ENCODE results near the gene NUMBL.

Gene NUMBL

DNA sequence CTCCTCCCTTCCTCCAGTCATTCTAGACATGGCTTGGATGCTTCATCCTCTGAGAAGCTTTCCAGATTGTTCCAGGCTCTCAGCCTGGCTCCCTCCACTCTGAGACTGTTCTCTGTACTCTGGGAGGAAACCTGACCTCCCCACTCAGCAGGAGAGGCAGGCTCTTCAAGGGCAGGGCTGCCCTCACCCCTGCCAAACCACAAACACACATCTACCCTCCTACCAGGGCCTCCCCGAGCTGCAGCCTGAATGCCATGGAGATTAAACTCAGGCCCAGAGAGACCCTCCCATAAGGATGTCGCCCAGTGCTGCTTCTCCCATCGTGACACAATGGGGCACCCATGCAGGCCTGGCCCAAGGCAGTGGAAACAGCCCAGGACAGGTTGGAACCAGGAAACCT is 16.2 kb downstream of the NUMBL start:
- H3K9me3 ChIP-seq (ENCODE audit: control extremely low read depth in 1 of 5, control insufficient read depth in 4 of 5, insufficient read depth in 2 of 5, low read depth in 1 of 5, low read length in 4 of 5), result peaks cover 0 to 10% (median 6%) of the 10 kb centered on the region in 5 experiments
- no peak overlapping the region for H3K27ac ChIP-seq (ENCODE audit: insufficient read depth in 1 of 2, low read depth in 1 of 2, low read length in 2 of 2, poor library complexity in 1 of 2, severe bottlenecking in 2 of 2)
- WGBS (ENCODE audit: insufficient coverage), result 43% methylated on average over 3 of the region's 3 CpGs
- ChIA-PET CTCF (no interaction called here), POLR2A (no interaction called here)
- peaks cover 0 to 4% (median 0%) of the 10 kb centered on the region in 4 experiments for H3K4me1 ChIP-seq (ENCODE audit: control extremely low read depth in 1 of 4, control insufficient read depth in 4 of 4, insufficient read depth in 4 of 4, low read length in 3 of 4)
- peaks cover 10 to 84% (median 49%) of the 10 kb centered on the region in 4 experiments for H3K36me3 ChIP-seq (ENCODE audit: control insufficient read depth in 4 of 4, insufficient read depth in 4 of 4, low read length in 3 of 4)
- H3K4me3 ChIP-seq (ENCODE audit: control insufficient read depth in 1 of 7, extremely low read depth in 1 of 7, insufficient read depth in 4 of 7, low read depth in 2 of 7, low read length in 6 of 7), result no peak overlapping the region
- no peak for DNase-seq
- no peaks in the 10 kb centered on the region for H3K27me3 ChIP-seq (replicated peaks in 2 of 5; ENCODE audit: control insufficient read depth in 4 of 5, insufficient read depth in 5 of 5, low read length in 4 of 5)

DNA sequence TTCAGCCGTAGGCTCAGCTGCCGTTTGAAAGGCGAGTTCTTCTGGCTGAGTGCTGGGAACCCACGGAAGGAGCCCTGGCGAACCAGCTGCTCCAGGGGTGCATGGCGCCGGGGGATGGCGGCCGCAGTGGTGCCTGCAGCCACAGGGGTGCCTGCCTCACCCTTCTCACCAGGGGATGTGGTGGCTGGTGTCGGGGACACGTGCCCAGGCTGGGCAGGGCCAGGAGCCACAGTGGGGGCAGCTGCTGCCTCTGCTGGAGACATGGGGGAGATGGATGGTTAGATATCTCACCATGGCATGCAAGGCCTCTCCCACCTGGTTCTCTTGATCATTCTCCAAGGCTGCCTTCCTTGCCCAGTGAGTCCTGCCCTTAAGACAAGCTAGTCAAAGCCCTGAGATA is 17.1 kb downstream of the NUMBL start:
- peaks cover 0 to 16% (median 7%) of the 10 kb centered on the region in 5 experiments for H3K9me3 ChIP-seq (ENCODE audit: control extremely low read depth in 1 of 5, control insufficient read depth in 4 of 5, insufficient read depth in 2 of 5, low read depth in 1 of 5, low read length in 4 of 5)
- H3K4me1 ChIP-seq (ENCODE audit: control extremely low read depth in 1 of 4, control insufficient read depth in 4 of 4, insufficient read depth in 4 of 4, low read length in 3 of 4), result peaks cover 0 to 4% (median 0%) of the 10 kb centered on the region in 4 experiments
- no peak overlapping the region for H3K4me3 ChIP-seq (ENCODE audit: control insufficient read depth in 1 of 7, extremely low read depth in 1 of 7, insufficient read depth in 4 of 7, low read depth in 2 of 7, low read length in 6 of 7)
- WGBS (ENCODE audit: insufficient coverage), result 97% methylated on average over 10 of the region's 11 CpGs
- DNase-seq, result no peak
- ChIA-PET POLR2A (no interaction called here), CTCF (no interaction called here)
- no peak overlapping the region for H3K27ac ChIP-seq (ENCODE audit: insufficient read depth in 1 of 2, low read depth in 1 of 2, low read length in 2 of 2, poor library complexity in 1 of 2, severe bottlenecking in 2 of 2)
- H3K36me3 ChIP-seq (ENCODE audit: control insufficient read depth in 4 of 4, insufficient read depth in 4 of 4, low read length in 3 of 4), result peaks cover 18 to 85% (median 55%) of the 10 kb centered on the region in 4 experiments
- no peaks in the 10 kb centered on the region for H3K27me3 ChIP-seq (replicated peaks in 2 of 5; ENCODE audit: control insufficient read depth in 4 of 5, insufficient read depth in 5 of 5, low read length in 4 of 5)

DNA sequence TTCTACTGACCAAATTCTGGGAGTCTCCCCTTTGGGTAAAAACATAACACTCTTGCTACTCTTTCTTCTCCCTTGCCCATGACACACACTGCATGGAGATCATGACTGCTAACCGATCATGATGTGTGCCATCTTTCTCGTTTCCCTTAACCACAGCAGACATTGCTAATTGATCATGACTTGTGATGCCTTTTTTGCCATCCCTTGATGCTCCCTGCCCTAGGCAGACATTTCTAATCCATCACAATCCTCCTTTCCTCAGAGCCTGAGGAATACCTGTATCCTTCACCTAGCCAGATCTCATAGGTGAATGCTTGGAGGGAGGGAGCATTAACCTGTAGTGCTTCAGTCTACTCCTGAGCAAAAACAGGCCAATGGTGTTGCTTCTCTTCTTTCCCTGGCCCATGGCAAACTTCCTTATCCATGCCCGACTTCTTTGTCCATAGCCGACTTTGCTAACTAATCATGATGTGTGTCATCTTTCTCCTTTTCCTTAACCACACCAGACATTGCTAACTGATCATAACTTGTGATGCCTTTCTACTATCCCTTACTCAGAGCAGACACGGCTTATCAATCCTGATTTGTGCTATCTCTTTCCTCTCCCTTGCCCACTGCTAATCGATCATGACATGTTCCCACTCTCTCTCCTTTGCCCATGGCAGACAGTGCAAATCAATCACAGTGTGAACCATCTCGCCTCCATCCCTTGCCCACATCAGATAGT is 17.7 kb downstream of the NUMBL start:
- POLR2A ChIA-PET, result no interaction called here
- Histone ChIP-seq H3K36me3 (ENCODE audit: control insufficient read depth in 4 of 4, insufficient read depth in 4 of 4, low read length in 3 of 4) (peaks cover 18 to 86% (median 56%) of the 10 kb centered on the region in 4 experiments), H3K27me3 (replicated peaks in 2 of 5; ENCODE audit: control insufficient read depth in 4 of 5, insufficient read depth in 5 of 5, low read length in 4 of 5) (no peaks in the 10 kb centered on the region), H3K27ac (ENCODE audit: insufficient read depth in 1 of 2, low read depth in 1 of 2, low read length in 2 of 2, poor library complexity in 1 of 2, severe bottlenecking in 2 of 2) (no peak overlapping the region), H3K4me1 (ENCODE audit: control extremely low read depth in 1 of 4, control insufficient read depth in 4 of 4, insufficient read depth in 4 of 4, low read length in 3 of 4) (peaks cover 0 to 4% (median 0%) of the 10 kb centered on the region in 4 experiments), H3K9me3 (ENCODE audit: control extremely low read depth in 1 of 5, control insufficient read depth in 4 of 5, insufficient read depth in 2 of 5, low read depth in 1 of 5, low read length in 4 of 5) (peaks cover 0 to 16% (median 7%) of the 10 kb centered on the region in 5 experiments), H3K4me3 (ENCODE audit: control insufficient read depth in 1 of 7, extremely low read depth in 1 of 7, insufficient read depth in 4 of 7, low read depth in 2 of 7, low read length in 6 of 7) (no peak overlapping the region)
- CTCF ChIA-PET, result no interaction called here
- DNase-seq, result no peak
- 94% methylated on average over 7 of the region's 7 CpGs for WGBS (ENCODE audit: insufficient coverage)

DNA sequence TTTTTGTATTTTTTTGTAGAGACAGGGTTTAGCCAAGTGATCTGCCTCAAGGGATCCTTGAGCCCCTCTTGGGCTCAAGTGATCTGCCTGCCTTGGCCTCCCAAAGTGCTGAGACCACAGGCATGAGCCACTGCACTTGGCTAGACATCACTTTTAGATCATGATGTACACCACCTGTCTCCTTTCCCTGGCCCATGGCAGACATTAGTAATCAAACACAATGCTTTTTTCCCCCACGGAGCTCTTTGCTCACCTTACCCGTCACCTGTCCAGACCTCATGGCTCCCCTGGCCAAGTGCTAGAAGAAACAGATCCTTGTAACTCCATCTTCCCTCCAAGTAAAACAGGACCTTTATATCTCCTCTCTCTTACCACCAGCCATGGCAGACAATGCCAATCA is 18.4 kb downstream of the NUMBL start:
- H3K36me3 ChIP-seq (ENCODE audit: control insufficient read depth in 4 of 4, insufficient read depth in 4 of 4, low read length in 3 of 4), result peaks cover 18 to 85% (median 54%) of the 10 kb centered on the region in 4 experiments
- H3K4me3 ChIP-seq (ENCODE audit: control insufficient read depth in 1 of 7, extremely low read depth in 1 of 7, insufficient read depth in 4 of 7, low read depth in 2 of 7, low read length in 6 of 7), result no peak overlapping the region
- ChIA-PET POLR2A (no interaction called here), CTCF (no interaction called here)
- H3K4me1 ChIP-seq (ENCODE audit: control extremely low read depth in 1 of 4, control insufficient read depth in 4 of 4, insufficient read depth in 4 of 4, low read length in 3 of 4), result peaks cover 0 to 4% (median 0%) of the 10 kb centered on the region in 4 experiments
- 100% methylated on average over 2 of the region's 2 CpGs for WGBS (ENCODE audit: insufficient coverage)
- no peak overlapping the region for H3K27ac ChIP-seq (ENCODE audit: insufficient read depth in 1 of 2, low read depth in 1 of 2, low read length in 2 of 2, poor library complexity in 1 of 2, severe bottlenecking in 2 of 2)
- no peak for DNase-seq
- peaks cover 0 to 16% (median 7%) of the 10 kb centered on the region in 5 experiments for H3K9me3 ChIP-seq (ENCODE audit: control extremely low read depth in 1 of 5, control insufficient read depth in 4 of 5, insufficient read depth in 2 of 5, low read depth in 1 of 5, low read length in 4 of 5)
- no peaks in the 10 kb centered on the region for H3K27me3 ChIP-seq (replicated peaks in 2 of 5; ENCODE audit: control insufficient read depth in 4 of 5, insufficient read depth in 5 of 5, low read length in 4 of 5)

DNA sequence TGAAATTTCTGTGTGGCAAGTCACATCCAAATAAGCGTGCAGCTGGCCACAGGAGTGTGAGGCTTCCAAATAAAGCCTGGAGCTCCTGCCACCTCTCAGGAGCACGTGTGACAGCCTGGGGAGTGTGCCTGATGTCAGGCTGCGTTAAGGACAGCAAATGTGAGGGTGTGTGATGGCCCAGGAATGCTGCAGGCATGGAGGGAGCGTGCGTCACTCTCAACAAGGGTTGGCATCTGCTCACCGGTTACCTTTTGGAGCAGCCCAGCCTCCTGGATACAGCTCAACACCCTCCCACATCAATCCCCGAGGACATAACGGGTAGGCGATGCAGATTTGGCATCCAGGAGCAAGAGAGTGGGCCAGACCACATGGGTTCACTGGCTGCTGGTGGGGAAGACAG is 19.0 kb downstream of the NUMBL start:
- no peak for DNase-seq
- peaks cover 0 to 16% (median 7%) of the 10 kb centered on the region in 5 experiments for H3K9me3 ChIP-seq (ENCODE audit: control extremely low read depth in 1 of 5, control insufficient read depth in 4 of 5, insufficient read depth in 2 of 5, low read depth in 1 of 5, low read length in 4 of 5)
- CTCF ChIA-PET, result interaction anchor here (0.8 kb wide), 1 partner anchor 8 kb away, joined by 3 read pairs; no protein-coding TSS in a partner anchor
- POLR2A ChIA-PET, result no interaction called here
- H3K27me3 ChIP-seq (replicated peaks in 2 of 5; ENCODE audit: control insufficient read depth in 4 of 5, insufficient read depth in 5 of 5, low read length in 4 of 5), result no peaks in the 10 kb centered on the region
- peaks cover 18 to 83% (median 53%) of the 10 kb centered on the region in 4 experiments for H3K36me3 ChIP-seq (ENCODE audit: control insufficient read depth in 4 of 4, insufficient read depth in 4 of 4, low read length in 3 of 4)
- H3K27ac ChIP-seq (ENCODE audit: insufficient read depth in 1 of 2, low read depth in 1 of 2, low read length in 2 of 2, poor library complexity in 1 of 2, severe bottlenecking in 2 of 2), result no peak overlapping the region
- 92% methylated on average over 6 of the region's 9 CpGs for WGBS (ENCODE audit: insufficient coverage)
- H3K4me1 ChIP-seq (ENCODE audit: control extremely low read depth in 1 of 4, control insufficient read depth in 4 of 4, insufficient read depth in 4 of 4, low read length in 3 of 4), result peaks cover 0 to 4% (median 1%) of the 10 kb centered on the region in 4 experiments
- H3K4me3 ChIP-seq (ENCODE audit: control insufficient read depth in 1 of 7, extremely low read depth in 1 of 7, insufficient read depth in 4 of 7, low read depth in 2 of 7, low read length in 6 of 7), result no peak overlapping the region

DNA sequence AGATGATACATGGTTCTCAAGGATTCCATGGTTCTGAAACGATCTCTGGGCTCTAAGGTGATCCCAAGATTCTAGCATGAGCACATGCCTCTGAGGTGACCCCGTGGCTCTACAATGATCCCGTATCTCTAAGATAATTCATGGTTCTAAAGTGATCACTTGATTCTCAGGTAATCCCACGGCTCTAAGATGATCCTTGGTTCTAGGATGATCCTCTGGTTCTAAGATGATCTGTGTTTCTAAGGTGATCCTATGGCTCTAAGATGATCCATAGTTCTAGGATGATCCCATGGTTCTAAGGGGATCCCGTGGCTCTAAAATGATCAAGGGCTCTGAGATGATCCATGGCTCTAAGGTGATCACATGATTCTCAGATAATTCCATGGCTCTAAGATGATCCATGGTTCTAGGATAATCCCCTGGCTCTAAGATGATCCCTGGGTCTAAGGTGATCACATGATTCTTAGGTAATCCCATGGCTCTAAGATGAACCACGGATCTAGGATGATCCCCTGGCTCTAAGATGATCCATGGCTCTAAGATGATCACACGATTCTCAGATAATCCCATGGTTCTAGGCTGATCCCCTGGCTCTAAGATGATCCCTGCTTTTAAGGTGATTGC is 21.3 kb downstream of the NUMBL start:
- Histone ChIP-seq H3K27ac (ENCODE audit: insufficient read depth in 1 of 2, low read depth in 1 of 2, low read length in 2 of 2, poor library complexity in 1 of 2, severe bottlenecking in 2 of 2) (no peak overlapping the region), H3K4me3 (ENCODE audit: control insufficient read depth in 1 of 7, extremely low read depth in 1 of 7, insufficient read depth in 4 of 7, low read depth in 2 of 7, low read length in 6 of 7) (no peak overlapping the region), H3K4me1 (ENCODE audit: control extremely low read depth in 1 of 4, control insufficient read depth in 4 of 4, insufficient read depth in 4 of 4, low read length in 3 of 4) (peaks cover 0 to 4% (median 0%) of the 10 kb centered on the region in 4 experiments), H3K27me3 (replicated peaks in 2 of 5; ENCODE audit: control insufficient read depth in 4 of 5, insufficient read depth in 5 of 5, low read length in 4 of 5) (no peaks in the 10 kb centered on the region), H3K36me3 (ENCODE audit: control insufficient read depth in 4 of 4, insufficient read depth in 4 of 4, low read length in 3 of 4) (peaks cover 18 to 72% (median 49%) of the 10 kb centered on the region in 4 experiments), H3K9me3 (ENCODE audit: control extremely low read depth in 1 of 5, control insufficient read depth in 4 of 5, insufficient read depth in 2 of 5, low read depth in 1 of 5, low read length in 4 of 5) (peaks cover 0 to 16% (median 7%) of the 10 kb centered on the region in 5 experiments)
- CTCF ChIA-PET, result no interaction called here
- POLR2A ChIA-PET, result no interaction called here
- DNase-seq, result no peak
- WGBS (ENCODE audit: insufficient coverage), result 90% methylated on average over 7 of the region's 7 CpGs

DNA sequence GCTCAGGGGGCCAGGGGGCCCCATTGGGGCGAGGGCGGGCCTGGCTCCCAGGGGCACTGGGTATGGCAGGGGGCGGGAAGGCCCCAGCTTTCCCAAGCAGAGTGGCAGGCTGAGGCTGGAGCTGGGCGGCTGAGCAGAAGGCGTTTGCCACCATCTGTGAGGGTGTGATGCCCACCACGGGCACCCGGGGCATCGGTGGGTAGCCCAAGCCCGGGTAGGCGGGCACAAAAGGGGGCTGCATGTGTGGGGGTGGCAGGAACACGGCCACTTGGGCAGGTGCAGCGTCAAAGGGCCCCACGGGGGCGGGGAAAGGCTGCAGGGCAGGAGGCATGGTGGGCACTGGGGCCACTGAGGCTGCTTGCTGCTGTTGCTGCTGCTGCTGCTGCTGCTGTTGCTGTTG is 22.8 kb downstream of the NUMBL start:
- Histone ChIP-seq H3K4me1 (ENCODE audit: control extremely low read depth in 1 of 4, control insufficient read depth in 4 of 4, insufficient read depth in 4 of 4, low read length in 3 of 4) (peaks cover 0 to 14% (median 10%) of the 10 kb centered on the region in 4 experiments), H3K4me3 (ENCODE audit: control insufficient read depth in 1 of 7, extremely low read depth in 1 of 7, insufficient read depth in 4 of 7, low read depth in 2 of 7, low read length in 6 of 7) (no peak overlapping the region), H3K27ac (ENCODE audit: insufficient read depth in 1 of 2, low read depth in 1 of 2, low read length in 2 of 2, poor library complexity in 1 of 2, severe bottlenecking in 2 of 2) (no peak overlapping the region), H3K27me3 (replicated peaks in 2 of 5; ENCODE audit: control insufficient read depth in 4 of 5, insufficient read depth in 5 of 5, low read length in 4 of 5) (no peaks in the 10 kb centered on the region), H3K36me3 (ENCODE audit: control insufficient read depth in 4 of 4, insufficient read depth in 4 of 4, low read length in 3 of 4) (peaks cover 18 to 56% (median 38%) of the 10 kb centered on the region in 4 experiments), H3K9me3 (ENCODE audit: control extremely low read depth in 1 of 5, control insufficient read depth in 4 of 5, insufficient read depth in 2 of 5, low read depth in 1 of 5, low read length in 4 of 5) (peaks cover 0 to 16% (median 7%) of the 10 kb centered on the region in 5 experiments)
- ChIA-PET POLR2A (no interaction called here), CTCF (no interaction called here)
- DNase-seq, result no peak
- WGBS (ENCODE audit: insufficient coverage), result 99% methylated on average over 12 of the region's 14 CpGs
